ENCODE results near the gene DDX46. TPM values are rescaled to one million over a fixed set of nuclear protein-coding genes. Genes with fewer than 3 reads are reported as not detected.

DDX46 gene
- total RNA-seq, 1 donor from 2014 or later = 24.4 TPM

DNA sequence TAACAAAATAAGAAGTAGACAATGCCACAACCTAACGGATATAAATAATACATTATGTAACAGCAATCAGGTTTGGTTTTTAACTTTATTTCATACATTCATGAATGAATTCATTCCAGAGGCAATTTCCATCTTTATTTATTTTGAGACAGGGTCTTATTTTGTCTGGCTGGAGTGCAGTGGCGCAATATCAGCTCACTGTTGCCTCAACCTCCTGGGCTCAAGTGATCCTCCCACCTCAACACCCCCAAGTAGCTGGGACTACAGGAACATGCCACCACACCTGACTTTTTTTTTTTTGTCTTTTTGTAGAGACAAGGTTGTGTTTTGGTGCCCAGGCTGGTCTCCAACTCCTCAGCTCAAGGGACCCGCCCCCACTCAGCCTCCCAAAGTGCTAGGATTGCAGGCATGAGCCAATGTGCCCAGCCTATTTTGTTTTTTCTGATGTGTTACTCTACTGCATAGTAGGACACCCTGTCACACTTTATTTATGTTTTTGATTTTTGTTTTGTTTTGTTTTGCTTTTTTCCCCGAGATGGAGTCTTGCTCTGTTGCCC, 60.9 kb downstream of the DDX46 start:
- TF ChIP-seq, protein P1, sequence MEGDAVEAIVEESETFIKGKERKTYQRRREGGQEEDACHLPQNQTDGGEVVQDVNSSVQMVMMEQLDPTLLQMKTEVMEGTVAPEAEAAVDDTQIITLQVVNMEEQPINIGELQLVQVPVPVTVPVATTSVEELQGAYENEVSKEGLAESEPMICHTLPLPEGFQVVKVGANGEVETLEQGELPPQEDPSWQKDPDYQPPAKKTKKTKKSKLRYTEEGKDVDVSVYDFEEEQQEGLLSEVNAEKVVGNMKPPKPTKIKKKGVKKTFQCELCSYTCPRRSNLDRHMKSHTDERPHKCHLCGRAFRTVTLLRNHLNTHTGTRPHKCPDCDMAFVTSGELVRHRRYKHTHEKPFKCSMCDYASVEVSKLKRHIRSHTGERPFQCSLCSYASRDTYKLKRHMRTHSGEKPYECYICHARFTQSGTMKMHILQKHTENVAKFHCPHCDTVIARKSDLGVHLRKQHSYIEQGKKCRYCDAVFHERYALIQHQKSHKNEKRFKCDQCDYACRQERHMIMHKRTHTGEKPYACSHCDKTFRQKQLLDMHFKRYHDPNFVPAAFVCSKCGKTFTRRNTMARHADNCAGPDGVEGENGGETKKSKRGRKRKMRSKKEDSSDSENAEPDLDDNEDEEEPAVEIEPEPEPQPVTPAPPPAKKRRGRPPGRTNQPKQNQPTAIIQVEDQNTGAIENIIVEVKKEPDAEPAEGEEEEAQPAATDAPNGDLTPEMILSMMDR (IDR thresholded peaks at IDR 0.05; ENCODE audit: borderline replicate concordance) = no peak
- H3K36me3 ChIP-seq = peaks cover 93% of the 10 kb centered on the region
- no peak overlapping the region for H3K4me3 ChIP-seq
- intact Hi-C loops (cut with micrococcal nuclease) = no loop called here
- no peak for DNase-seq
- H3K27ac ChIP-seq (replicated peaks) = peak overlapping the region; percentile 2
- no peaks in the 10 kb centered on the region for H3K9me3 ChIP-seq (replicated peaks)
- no peaks in the 10 kb centered on the region for H3K27me3 ChIP-seq (ENCODE audit: low read depth)
- H3K4me1 ChIP-seq = no peaks in the 10 kb centered on the region

DNA sequence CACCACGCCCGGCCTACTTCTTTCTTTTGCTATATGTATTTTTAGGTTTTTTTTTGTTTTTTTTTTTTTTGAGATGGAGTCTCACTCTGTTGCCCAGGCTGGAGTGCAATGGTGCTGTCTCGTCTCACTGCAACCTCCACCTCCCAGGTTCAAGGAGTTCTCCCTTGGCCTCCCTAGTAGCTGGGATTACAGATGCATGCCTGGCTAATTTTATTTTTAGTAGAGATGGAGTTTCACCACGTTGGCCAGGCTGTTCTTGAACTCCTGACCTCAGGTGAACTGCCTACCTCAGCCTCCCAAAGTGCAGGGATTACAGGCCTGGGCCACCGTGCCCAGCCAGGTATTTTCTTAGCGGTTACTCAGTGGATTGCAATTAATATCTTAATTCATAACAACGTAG, 63.3 kb downstream of the DDX46 start:
- no peak overlapping the region for H3K4me3 ChIP-seq
- no peaks in the 10 kb centered on the region for H3K9me3 ChIP-seq (replicated peaks)
- intact Hi-C loops (cut with micrococcal nuclease) = no loop called here
- H3K27ac ChIP-seq (replicated peaks) = no peak overlapping the region
- no peak for DNase-seq
- no peaks in the 10 kb centered on the region for H3K27me3 ChIP-seq (ENCODE audit: low read depth)
- H3K36me3 ChIP-seq = peaks cover 98% of the 10 kb centered on the region
- TF ChIP-seq, protein P1 (IDR thresholded peaks at IDR 0.05; ENCODE audit: borderline replicate concordance) = no peak
- no peaks in the 10 kb centered on the region for H3K4me1 ChIP-seq

DNA sequence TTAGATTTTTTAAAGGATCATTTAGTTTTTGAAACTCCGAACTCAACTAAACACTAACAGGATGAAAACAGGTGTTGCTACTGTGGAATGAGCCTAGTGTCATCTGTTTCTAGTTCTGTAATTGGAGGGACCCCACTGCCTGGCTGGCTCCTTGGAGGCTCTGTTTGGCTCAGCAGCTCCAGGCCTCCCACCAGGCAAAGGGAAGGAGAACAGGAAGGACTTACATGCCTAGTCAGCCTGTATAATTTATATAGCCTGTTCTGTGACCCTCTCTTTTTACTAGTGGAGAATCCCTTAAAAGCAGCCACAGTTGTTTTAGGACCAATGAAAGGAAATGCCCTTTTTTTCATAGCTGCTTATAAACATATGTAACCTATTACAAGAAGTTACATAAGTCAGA, 66.1 kb downstream of the DDX46 start:
- Histone ChIP-seq H3K9me3 (replicated peaks) (no peaks in the 10 kb centered on the region), H3K36me3 (peaks cover 95% of the 10 kb centered on the region), H3K4me1 (no peaks in the 10 kb centered on the region), H3K4me3 (no peak overlapping the region), H3K27me3 (ENCODE audit: low read depth) (no peaks in the 10 kb centered on the region), H3K27ac (replicated peaks) (no peak overlapping the region)
- TF ChIP-seq, protein P1 (IDR thresholded peaks at IDR 0.05; ENCODE audit: borderline replicate concordance) = no peak
- no peak for DNase-seq
- intact Hi-C loops (cut with micrococcal nuclease) = no loop called here

DNA sequence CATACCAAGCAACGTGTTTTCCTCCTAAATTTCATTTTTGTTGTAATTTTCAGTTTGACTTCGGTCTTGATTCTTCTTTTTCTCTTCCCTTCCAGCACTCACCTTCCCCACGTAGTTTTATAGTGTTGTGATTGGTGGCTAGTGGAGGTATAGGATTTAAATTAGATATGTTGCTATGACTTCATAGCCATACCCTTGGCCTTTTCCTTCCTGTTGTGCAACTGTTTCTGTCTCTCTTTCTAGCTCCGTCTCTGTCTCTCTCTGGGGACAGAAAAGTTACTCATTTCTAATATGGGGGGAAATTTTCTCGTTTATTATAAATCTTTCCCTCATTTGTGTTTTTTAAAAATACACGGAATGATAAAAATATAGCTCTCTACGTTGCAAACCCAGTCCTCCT, 66.6 kb downstream of the DDX46 start:
- Histone ChIP-seq H3K36me3 (peaks cover 92% of the 10 kb centered on the region), H3K4me3 (no peak overlapping the region), H3K9me3 (replicated peaks) (no peaks in the 10 kb centered on the region), H3K27ac (replicated peaks) (no peak overlapping the region), H3K4me1 (no peaks in the 10 kb centered on the region), H3K27me3 (ENCODE audit: low read depth) (no peaks in the 10 kb centered on the region)
- TF ChIP-seq, protein P1 (IDR thresholded peaks at IDR 0.05; ENCODE audit: borderline replicate concordance) = no peak
- no peak for DNase-seq
- intact Hi-C loops (cut with micrococcal nuclease) = no loop called here

DNA sequence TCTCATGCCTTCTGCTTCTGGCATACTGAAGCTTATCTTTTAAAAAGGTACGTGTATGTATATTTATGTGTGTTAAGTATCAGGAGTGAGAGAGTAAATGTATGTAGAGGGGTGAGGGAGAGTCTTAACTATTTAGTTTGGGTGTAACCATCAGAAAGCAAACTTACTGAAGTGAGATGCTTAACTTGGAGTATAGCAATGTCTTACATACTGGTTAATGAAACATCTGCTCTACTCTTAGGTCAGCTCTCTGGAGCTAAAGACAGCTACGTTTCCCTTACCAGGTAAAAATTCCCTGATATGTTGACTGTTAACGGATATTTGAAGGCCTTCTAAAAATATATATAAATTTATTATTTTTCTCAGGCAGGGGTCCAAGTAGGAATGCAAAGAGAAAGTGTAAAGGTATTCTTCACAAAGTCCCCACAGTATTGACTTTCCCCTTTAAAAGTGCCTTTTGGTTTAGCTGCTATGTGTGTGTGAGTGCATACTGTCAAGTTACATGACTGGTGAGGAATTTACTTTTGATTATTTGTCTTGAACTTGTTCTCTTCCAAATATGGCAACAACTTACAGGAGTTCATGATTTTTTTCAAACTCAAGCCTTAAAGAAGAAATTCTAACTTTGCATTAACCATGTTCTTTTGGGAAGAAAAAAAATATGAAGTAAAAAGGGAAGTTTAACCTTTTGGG, 74.9 kb downstream of the DDX46 start:
- Histone ChIP-seq H3K27me3 (ENCODE audit: low read depth) (no peaks in the 10 kb centered on the region), H3K36me3 (peaks cover 46% of the 10 kb centered on the region), H3K9me3 (replicated peaks) (no peaks in the 10 kb centered on the region), H3K4me3 (no peak overlapping the region), H3K27ac (replicated peaks) (no peak overlapping the region), H3K4me1 (peaks cover 15% of the 10 kb centered on the region)
- intact Hi-C loops (cut with micrococcal nuclease) = no loop called here
- DNase-seq = no peak
- TF ChIP-seq, protein P1 (IDR thresholded peaks at IDR 0.05; ENCODE audit: borderline replicate concordance) = no peak
